Stimulated activated CD4-positive, alpha-beta T cell treated with anti-CD3 and anti-CD28 coated beads, TNF-alpha, amount 100 ng/mL, for 4 hours (primary cell): ENCODE data around the gene FOXP1.

Source experiments
- DNase-seq, 3 experiments: peaks; one replicate each; pipeline ENCODE4 v3.0.0-alpha.2; 2020; ENCODE audit warnings: low read depth in 3 of 3

Gene FOXP1

DNA sequence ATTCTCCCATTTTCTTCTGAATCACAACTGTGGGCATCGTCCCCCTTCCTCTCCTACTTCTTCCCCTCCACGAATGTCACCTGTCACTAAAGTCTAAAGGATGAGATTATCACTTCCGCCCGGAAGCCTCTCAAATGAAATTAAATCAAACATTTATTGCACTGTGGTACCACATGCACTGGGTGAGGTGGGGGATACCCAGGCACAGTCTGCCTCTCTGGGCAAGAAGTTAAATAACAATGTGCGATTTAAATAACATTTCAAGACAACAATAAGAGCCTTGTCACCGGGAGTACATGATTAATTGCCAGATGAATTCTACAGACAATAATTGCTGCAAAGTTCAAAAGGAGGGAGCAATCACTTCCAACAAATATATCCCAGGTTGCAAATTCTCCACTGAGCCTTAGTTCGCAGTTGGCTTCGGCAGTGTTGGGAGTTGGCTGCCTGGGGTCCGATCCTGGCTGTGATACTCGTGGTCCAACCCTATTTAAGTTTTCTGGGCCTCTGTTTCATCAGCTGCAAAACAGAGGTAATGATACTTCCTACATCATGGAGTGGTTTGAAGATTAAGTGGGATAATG lies 77.7 kb downstream of the FOXP1 start:
- no peak for DNase-seq

DNA sequence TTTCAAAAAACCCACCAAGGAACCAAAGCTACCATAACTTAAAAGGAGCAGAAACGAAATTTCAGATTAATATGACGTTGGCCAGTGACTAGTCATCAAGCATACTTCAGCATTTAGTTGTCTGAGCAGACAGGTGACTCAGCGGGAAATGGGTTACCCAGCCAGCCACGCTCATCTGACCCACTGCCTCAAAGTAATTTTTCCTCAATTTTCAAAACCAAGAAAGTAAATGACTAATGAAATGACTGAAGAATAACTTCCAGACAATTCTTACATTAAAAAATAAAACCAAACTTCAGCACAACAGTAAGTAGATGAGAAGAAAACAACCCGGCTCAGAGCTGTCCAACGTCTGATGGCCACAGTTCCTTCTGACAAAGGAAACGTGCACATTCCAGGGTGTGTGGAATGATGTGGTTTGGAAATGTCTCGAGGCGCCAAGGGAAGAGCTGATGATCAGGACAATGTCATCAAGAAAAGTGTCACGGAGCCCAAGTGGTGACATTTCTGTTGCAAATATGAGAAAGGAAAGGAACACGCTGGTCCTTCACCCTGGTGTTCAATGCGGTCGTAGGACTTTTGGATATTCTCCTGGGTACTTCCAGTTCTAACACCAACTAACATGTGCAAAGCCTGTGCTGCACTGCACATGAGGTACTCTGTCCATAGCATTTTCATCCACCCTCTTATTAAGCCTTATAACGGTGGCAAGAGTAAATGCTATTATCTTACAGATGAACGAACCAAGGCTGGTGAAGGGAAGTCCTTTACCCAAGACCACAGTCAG lies 79.1 kb downstream of the FOXP1 start:
- DNase-seq: peak in 2 of 3 experiments; percentile 33 to 45

GRCh38 chr3:71503525-71504249 lies 79.8 kb downstream of the FOXP1 start:
- no peak for DNase-seq

GRCh38 chr3:71502066-71502625 lies 81.4 kb downstream of the FOXP1 start:
- DNase-seq: no peak

DNA sequence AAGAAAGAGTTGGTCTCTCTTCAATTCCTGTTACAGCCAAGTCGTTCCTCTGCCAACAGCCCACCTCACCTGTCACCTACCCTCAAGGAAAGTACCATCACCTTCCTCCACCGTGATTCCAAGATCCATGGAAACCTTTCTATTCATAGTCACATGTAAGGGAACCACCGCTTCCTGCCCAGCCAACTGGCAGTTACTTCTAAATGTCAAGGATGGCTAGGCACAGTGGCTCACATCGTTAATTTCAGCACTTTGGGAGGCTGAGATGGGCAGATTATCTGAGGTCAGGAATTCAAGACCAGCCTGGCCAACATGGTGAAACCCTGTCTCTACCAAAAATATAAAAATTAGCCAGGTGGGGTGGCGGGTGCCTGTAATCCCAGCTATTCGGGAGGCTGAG lies 82.8 kb downstream of the FOXP1 start:
- DNase-seq: no peak

DNA sequence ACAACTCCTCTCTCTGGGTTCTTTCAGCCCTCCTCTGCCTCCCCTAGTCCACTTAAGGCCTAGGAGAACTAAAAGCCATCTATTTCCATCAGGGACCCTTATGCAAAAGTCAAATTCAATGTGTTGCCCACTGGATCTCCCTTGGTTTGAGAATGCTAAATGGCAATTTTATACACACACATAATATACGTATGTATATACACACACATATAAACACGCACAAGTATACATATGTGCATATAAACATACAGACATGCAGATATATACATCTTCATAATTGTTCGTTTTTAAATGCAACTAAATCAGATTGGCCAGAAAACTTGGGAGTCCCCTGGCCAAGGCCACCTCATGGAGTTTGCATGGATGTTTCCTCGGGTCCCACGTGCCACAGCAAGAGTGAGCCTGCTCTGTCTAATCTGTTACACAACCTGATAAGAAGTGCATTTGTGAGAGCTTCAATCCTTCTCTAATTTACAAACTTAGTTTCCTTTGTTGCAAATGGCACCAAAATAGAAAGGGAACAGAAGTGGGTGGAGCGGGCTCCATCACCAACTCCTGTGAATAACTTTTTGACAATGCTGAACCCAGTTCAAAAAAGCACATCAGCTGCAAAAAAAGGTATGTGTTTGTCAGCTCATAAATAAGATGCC lies 84.2 kb downstream of the FOXP1 start:
- DNase-seq: no peak

- no peak for DNase-seq
Measured at GRCh38 chr3:71498543-71498942, 85.0 kb downstream of the FOXP1 start.

- DNase-seq: no peak
Measured at GRCh38 chr3:71497971-71498444, 85.5 kb downstream of the FOXP1 start.

GRCh38 chr3:71497367-71497897 lies 86.1 kb downstream of the FOXP1 start:
- DNase-seq: no peak

- DNase-seq: no peak
Measured at GRCh38 chr3:71495708-71496472, 87.6 kb downstream of the FOXP1 start.

- no peak for DNase-seq
Measured at GRCh38 chr3:71494212-71494611, 89.3 kb downstream of the FOXP1 start.

DNA sequence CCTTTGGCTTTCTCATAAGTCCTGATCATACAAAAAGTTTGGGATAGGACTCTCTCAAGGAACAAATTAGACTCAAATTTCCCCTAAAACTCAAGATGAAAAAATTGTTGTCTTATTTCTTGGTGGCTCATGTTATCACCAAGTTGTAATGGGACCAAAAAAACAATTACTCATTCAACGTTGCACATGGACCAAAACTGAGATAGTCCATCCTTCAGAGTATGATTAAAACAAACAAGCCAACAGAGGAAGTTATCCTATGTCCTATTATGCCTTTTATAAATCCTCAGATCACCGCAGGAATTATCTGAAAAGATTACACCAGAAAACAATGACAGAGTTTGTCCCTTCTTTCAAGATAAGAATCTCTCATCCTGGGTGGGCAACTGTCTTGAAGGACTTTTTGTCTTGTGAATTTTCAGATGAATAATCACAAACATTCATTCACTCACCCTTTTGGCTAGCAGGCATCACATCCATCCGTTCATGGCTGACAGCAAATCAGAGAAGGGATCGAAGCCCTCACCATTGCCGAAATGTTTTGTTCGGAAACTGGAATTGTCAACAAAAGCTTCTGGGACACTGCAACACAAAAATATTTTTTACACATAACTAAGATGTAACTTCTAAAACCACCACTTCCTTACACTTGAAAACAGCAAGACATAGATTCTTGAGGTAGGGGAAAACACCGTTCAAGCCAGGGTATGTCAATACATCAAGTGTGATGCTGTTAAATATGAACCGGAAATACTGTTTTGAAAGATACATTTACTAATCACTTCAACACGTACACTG lies 90.4 kb downstream of the FOXP1 start:
- DNase-seq: no peak

DNA sequence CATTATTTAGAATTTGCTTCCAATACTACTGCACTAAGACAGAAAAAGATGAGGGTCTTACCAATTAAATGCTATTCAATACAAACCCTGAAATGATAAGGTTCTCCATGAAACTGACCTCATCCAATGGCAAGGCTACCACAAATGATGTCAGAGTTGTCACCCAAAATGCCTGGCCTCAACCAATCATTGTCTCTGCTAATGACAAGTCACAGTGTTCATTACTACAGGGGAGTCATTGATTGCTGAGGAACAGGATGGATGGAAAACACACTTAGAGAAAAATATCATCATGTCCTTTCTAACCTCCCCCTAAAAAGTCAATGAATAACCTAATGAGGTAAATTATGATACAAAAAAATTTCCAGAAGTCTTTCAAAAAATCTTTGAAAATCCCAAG lies 91.0 kb downstream of the FOXP1 start:
- no peak for DNase-seq

GRCh38 chr3:71491154-71491752 lies 92.3 kb downstream of the FOXP1 start:
- no peak for DNase-seq

- no peak for DNase-seq
Measured at GRCh38 chr3:71490692-71491091, 92.8 kb downstream of the FOXP1 start.

- no peak for DNase-seq
Measured at GRCh38 chr3:71489315-71489761, 94.2 kb downstream of the FOXP1 start.

GRCh38 chr3:71488882-71489281 lies 94.6 kb downstream of the FOXP1 start:
- no peak for DNase-seq

GRCh38 chr3:71488391-71488809 lies 95.1 kb downstream of the FOXP1 start:
- DNase-seq: no peak

DNA sequence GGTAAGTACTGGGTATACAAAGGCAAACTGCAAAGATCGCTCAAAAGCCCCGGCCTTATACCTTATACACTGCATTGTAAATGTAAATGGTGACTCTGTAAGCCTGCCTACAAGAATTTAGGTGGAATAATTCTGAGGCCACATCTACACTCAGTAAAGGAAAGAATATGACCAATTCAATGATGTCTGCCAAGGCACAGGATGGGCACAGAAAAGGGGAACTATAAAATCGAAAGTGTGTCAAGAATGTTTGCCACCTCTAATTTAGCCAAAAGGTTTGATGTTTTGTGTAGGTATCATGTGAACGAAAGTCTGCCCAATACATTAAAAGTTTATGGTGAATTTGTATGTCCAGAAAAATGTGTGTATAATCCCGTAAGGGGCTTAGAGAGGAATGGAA lies 96.1 kb downstream of the FOXP1 start:
- no peak for DNase-seq

- DNase-seq: no peak
Measured at GRCh38 chr3:71486831-71487230, 96.7 kb downstream of the FOXP1 start.
